Omental fat pad (tissue), 4 donors: Measurements from ENCODE around the gene SUN2. TPM values are rescaled to one million over a fixed set of nuclear protein-coding genes. Genes with fewer than 3 reads are reported as not detected.

ENCODE experiments used
- ATAC-seq: fragments of 150-250 bp; one replicate; pipeline ENCODE4 v1.9.1; 2016; ENCODE audit warnings: mild to moderate bottlenecking, moderate library complexity; ENCODE audit not compliant: low FRiP score
- DNase-seq: peaks from one replicate; pipeline ENCODE4 v3.0.0-alpha.2; 2019; ENCODE audit warnings: low spot score
- small RNA-seq: library from RNA; depleted of rRNA; stranded (forward); fragments of <200 nt; gene quantifications from one replicate; pipeline ENCODE3, GENCODE V24; 2016
- total RNA-seq, 4 donors: library from RNA; depleted of rRNA; stranded (reverse); fragments of >200 nt; gene quantifications; one replicate each; pipeline ENCODE4 v1.1.0, GENCODE V29; 2016
- TF ChIP-seq, protein P1 (sequence below), 3 donors: fragments of 450-650 bp; IDR thresholded peaks; one replicate each; pipeline ENCODE4 v1.5.1; 2016 to 2017; ENCODE audit warnings: antibody characterized with exemption in 3 of 3, mild to moderate bottlenecking in 3 of 3, moderate library complexity in 2 of 3

Gene SUN2
- total RNA-seq, 4 donors from 2014 or later, result 302 to 509 (median 347) TPM

DNA sequence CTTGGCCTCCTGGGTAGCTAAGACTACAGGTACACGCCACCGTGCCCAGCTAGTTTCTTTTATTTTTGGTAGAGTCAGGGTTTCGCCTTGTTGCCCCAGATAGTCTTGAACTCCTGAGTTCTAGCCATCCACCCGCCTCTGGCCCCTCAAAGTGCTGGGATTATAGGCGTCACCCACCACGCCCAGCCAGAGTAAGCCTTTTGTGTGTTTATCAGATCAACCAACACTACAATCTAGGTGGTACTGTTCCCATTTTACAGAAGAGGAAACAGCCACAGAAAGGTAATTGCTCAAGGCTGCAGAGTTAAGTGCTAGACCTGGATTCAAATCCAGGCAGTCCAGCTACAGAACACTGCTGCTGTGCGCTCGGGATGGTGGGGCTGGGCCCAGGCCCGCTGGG lies 70.9 kb downstream of the SUN2 start:
- ATAC-seq (no peak), DNase-seq (no peak)
- TF ChIP-seq, protein P1, sequence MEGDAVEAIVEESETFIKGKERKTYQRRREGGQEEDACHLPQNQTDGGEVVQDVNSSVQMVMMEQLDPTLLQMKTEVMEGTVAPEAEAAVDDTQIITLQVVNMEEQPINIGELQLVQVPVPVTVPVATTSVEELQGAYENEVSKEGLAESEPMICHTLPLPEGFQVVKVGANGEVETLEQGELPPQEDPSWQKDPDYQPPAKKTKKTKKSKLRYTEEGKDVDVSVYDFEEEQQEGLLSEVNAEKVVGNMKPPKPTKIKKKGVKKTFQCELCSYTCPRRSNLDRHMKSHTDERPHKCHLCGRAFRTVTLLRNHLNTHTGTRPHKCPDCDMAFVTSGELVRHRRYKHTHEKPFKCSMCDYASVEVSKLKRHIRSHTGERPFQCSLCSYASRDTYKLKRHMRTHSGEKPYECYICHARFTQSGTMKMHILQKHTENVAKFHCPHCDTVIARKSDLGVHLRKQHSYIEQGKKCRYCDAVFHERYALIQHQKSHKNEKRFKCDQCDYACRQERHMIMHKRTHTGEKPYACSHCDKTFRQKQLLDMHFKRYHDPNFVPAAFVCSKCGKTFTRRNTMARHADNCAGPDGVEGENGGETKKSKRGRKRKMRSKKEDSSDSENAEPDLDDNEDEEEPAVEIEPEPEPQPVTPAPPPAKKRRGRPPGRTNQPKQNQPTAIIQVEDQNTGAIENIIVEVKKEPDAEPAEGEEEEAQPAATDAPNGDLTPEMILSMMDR (IDR thresholded peaks at IDR 0.05), result no peak

Small RNA genes within 50 kb of the gene (small RNA-seq; reads per million reads assigned to genes)
- gene AL021707.8, result not detected

Other genes starting within 250 kb of the SUN2 start
- 100 to 1,000 TPM; 330 to 572 (median 383) TPM for gene DDX17, start 249.7 kb downstream of the SUN2 start, total RNA-seq
- 1 to 10 TPM in 1 of 4 donors, under 1 TPM in 2, not detected in 1; 0.84 to 1.4 (median 0.84) TPM for gene DMC1, start 185.8 kb downstream of the SUN2 start, total RNA-seq
- gene FAM227A, start 99.6 kb downstream of the SUN2 start, total RNA-seq, result 1 to 10 TPM in 1 of 4 donors, under 1 TPM in 3; 0.24 to 7.3 (median 0.73) TPM
- 10 to 100 TPM in 3 of 4 donors, 1 to 10 TPM in 1; 7.6 to 25.9 (median 17.4) TPM for gene CBY1, start 99.4 kb downstream of the SUN2 start, total RNA-seq
- 10 to 100 TPM; 33.4 to 48.4 (median 40.0) TPM for gene TOMM22, start 74.0 kb downstream of the SUN2 start, total RNA-seq
- 100 to 1,000 TPM in 1 of 4 donors, 10 to 100 TPM in 3; 61.9 to 130 (median 66.3) TPM for gene JOSD1, start 55.1 kb downstream of the SUN2 start, total RNA-seq
- 10 to 100 TPM; 31.3 to 75.7 (median 51.4) TPM for gene GTPBP1, start 50.1 kb downstream of the SUN2 start, total RNA-seq
- 10 to 100 TPM in 2 of 4 donors, 1 to 10 TPM in 2; 6.7 to 12.8 (median 9.4) TPM for gene DNAL4, start 38.1 kb upstream of the SUN2 start, total RNA-seq
- 1 to 10 TPM; 2.4 to 3.8 (median 3.0) TPM for gene NPTXR, start 88.0 kb upstream of the SUN2 start, total RNA-seq
- 10 to 100 TPM; 27.4 to 59.6 (median 34.9) TPM for gene CBX6, start 116.2 kb upstream of the SUN2 start, total RNA-seq
- gene APOBEC3A, start 201.6 kb upstream of the SUN2 start, total RNA-seq, result 10 to 100 TPM in 1 of 4 donors, 1 to 10 TPM in 3; 2.7 to 47.4 (median 4.9) TPM
- gene APOBEC3B, start 226.3 kb upstream of the SUN2 start, total RNA-seq, result 1 to 10 TPM in 2 of 4 donors, not detected in 2; 1.1 to 2.2 TPM